Measurements from ENCODE around the gene YWHAE.

GRCh38 chr17:1347589-1348323, 52.3 kb downstream of the YWHAE start:
- no peak for TF ChIP-seq RAD21 (IDR thresholded peaks at IDR 0.05; ENCODE audit: insufficient read depth, low read depth, low read length)
- TF ChIP-seq GABPA (IDR thresholded peaks at IDR 0.05; ENCODE audit: low read depth) = no peak
- TF ChIP-seq MTA3 (IDR thresholded peaks at IDR 0.05; ENCODE audit: borderline replicate concordance, low read length) = no peak
- TF ChIP-seq POLR2A (IDR thresholded peaks at IDR 0.05; ENCODE audit: low read depth, low read length) = no peak

All from GM12878 (cell line).